ENCODE data around the gene TMPRSS3.

TMPRSS3 gene

DNA sequence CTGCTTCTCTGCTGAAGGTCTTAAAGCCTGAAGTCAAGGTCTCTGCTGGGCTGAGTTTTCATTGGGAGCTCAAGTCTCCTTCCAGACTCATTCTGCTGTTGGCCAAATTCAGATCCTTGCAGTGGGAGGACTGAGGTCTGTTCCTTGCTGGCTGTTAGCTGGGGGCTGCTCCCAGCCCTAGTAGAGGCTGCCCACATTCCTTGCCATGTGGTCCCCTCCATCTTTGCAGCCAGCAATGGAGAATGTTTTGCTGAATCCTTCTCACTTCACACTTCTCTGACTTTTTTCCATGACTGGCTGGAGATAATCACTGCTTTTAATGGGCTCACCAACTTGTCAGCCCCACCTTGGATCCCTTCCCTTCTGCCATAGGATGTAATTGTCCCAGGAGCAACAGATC lies 41.1 kb upstream of the TMPRSS3 start:
- peaks cover 7 to 16% of the 10 kb centered on the region in 2 donors for H3K9me3 ChIP-seq (ENCODE audit: control insufficient read depth in 1 of 2, low read length in 2 of 2)
- no peaks in the 10 kb centered on the region for H3K36me3 ChIP-seq (ENCODE audit: control insufficient read depth in 1 of 2, insufficient read depth in 2 of 2, low read length in 2 of 2)
- no peak overlapping the region for H3K4me3 ChIP-seq (ENCODE audit: low read depth in 1 of 2, low read length in 2 of 2)
- no peaks in the 10 kb centered on the region for H3K4me1 ChIP-seq (ENCODE audit: control insufficient read depth in 1 of 2, insufficient read depth in 2 of 2, low read length in 2 of 2)
- no peak overlapping the region for H3K27ac ChIP-seq (ENCODE audit: low read length)
- H3K27me3 ChIP-seq (ENCODE audit: low read depth, low read length) = no peaks in the 10 kb centered on the region

DNA sequence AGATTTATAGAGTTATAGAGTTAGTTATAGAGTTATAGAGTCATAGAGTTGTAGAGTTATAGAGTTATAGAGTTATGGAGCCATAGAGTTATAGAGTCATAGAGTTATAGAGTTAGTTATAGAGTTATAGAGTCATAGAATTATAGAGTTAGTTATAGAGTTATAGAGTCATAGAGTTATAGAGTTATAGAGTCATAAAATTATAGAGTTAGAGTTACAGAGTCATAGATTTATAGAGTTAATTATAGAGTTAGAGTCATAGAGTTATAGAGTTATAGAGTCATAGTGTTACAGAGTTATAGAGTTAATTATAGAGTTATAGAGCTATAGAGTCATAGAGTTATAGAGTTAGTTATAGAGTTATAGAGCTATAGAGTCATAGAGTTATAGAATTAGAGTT lies 40.0 kb upstream of the TMPRSS3 start:
- Histone ChIP-seq H3K27ac (ENCODE audit: low read length) (no peak overlapping the region), H3K27me3 (ENCODE audit: low read depth, low read length) (no peaks in the 10 kb centered on the region)

DNA sequence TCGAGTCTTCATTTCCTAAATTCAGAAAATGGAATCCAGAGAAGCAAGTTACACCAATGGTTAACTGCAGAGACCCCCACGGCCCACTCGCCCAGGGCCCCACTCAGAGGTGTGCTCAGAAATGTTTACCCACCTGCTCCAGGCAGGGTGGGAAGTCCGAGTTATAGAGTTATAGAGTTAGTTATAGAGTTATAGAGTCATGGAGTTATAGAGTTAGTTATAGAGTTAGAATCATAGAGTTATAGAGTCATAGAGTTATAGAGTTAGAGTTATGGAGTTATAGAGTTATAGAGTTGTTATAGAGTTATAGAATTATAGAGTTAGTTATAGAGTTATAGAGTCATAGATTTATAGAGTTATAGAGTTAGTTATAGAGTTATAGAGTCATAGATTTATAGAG lies 39.5 kb upstream of the TMPRSS3 start:
- H3K27ac ChIP-seq (ENCODE audit: low read length) = no peak overlapping the region
- H3K27me3 ChIP-seq (ENCODE audit: low read depth, low read length) = no peaks in the 10 kb centered on the region
- no peaks in the 10 kb centered on the region for H3K4me1 ChIP-seq (ENCODE audit: control insufficient read depth in 1 of 2, insufficient read depth in 2 of 2, low read length in 2 of 2)
- H3K36me3 ChIP-seq (ENCODE audit: control insufficient read depth in 1 of 2, insufficient read depth in 2 of 2, low read length in 2 of 2) = no peaks in the 10 kb centered on the region
- H3K4me3 ChIP-seq (ENCODE audit: low read depth in 1 of 2, low read length in 2 of 2) = no peak overlapping the region
- peaks cover 7 to 17% of the 10 kb centered on the region in 2 donors for H3K9me3 ChIP-seq (ENCODE audit: control insufficient read depth in 1 of 2, low read length in 2 of 2)

More for the DNA sequence above, 40.0 kb upstream of the TMPRSS3 start:
- Histone ChIP-seq H3K4me1 (ENCODE audit: control insufficient read depth in 1 of 2, insufficient read depth in 2 of 2, low read length in 2 of 2) (no peaks in the 10 kb centered on the region), H3K9me3 (ENCODE audit: control insufficient read depth in 1 of 2, low read length in 2 of 2) (peaks cover 7 to 17% of the 10 kb centered on the region in 2 donors), H3K4me3 (ENCODE audit: low read depth in 1 of 2, low read length in 2 of 2) (no peak overlapping the region), H3K36me3 (ENCODE audit: control insufficient read depth in 1 of 2, insufficient read depth in 2 of 2, low read length in 2 of 2) (no peaks in the 10 kb centered on the region)

DNA sequence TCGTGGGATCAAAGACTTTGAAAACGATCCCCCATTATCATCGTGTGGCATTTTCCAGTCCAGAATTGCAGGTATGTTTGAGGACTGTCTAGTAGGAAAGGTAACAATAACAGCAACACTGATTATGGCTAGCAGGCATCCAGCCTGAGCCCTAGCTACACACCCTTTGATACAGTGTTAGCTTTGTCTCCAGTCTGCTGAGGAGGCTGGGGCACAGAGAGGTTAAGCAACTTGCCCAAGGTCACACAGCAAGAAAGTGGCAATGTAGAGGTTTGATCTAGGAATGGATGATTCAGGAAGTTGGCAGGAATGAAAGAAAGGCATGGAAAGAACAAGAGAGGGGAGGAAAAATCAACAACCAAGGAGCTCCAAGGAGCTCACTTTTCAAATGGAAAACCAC lies 39.0 kb upstream of the TMPRSS3 start:
- H3K27me3 ChIP-seq (ENCODE audit: low read depth, low read length) = no peaks in the 10 kb centered on the region
- no peaks in the 10 kb centered on the region for H3K36me3 ChIP-seq (ENCODE audit: control insufficient read depth in 1 of 2, insufficient read depth in 2 of 2, low read length in 2 of 2)

DNA sequence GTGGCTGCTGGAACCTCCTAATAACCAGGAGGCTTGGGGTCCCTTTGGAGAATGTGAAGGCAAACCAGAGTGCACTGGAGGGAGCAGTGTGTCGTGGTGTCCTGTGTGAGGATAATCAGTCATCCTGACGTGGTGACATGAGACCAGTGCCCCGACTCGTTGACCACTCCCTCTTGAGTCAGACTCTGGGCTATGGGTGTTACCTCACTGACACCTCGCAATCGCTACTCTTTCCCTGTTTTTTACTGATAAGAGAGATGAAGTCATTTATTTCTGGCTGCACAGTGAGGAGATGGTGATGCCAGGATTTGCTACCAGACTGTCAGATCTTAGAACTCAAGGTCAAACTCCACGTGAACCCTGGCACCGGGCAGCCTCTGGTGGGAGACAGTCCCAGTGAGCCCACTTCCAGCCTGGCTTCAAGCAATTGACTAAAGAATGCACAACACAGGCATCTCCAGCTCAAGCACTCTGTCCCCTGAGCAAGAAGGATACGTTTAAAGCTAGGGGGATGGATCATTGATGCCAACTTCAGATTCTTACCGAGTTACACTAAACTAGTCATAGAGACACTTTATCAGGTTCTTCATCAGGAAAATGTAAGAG lies 38.2 kb upstream of the TMPRSS3 start:
- Histone ChIP-seq H3K4me1 (ENCODE audit: control insufficient read depth in 1 of 2, insufficient read depth in 2 of 2, low read length in 2 of 2) (no peaks in the 10 kb centered on the region), H3K9me3 (ENCODE audit: control insufficient read depth in 1 of 2, low read length in 2 of 2) (peaks cover 7 to 17% of the 10 kb centered on the region in 2 donors), H3K4me3 (ENCODE audit: low read depth in 1 of 2, low read length in 2 of 2) (no peak overlapping the region), H3K27ac (ENCODE audit: low read length) (no peak overlapping the region), H3K27me3 (ENCODE audit: low read depth, low read length) (no peaks in the 10 kb centered on the region), H3K36me3 (ENCODE audit: control insufficient read depth in 1 of 2, insufficient read depth in 2 of 2, low read length in 2 of 2) (no peaks in the 10 kb centered on the region)

More for the DNA sequence above, 39.0 kb upstream of the TMPRSS3 start:
- Histone ChIP-seq H3K4me3 (ENCODE audit: low read depth in 1 of 2, low read length in 2 of 2) (no peak overlapping the region), H3K4me1 (ENCODE audit: control insufficient read depth in 1 of 2, insufficient read depth in 2 of 2, low read length in 2 of 2) (no peaks in the 10 kb centered on the region), H3K9me3 (ENCODE audit: control insufficient read depth in 1 of 2, low read length in 2 of 2) (peaks cover 7 to 17% of the 10 kb centered on the region in 2 donors), H3K27ac (ENCODE audit: low read length) (no peak overlapping the region)

GRCh38 chr21:42432695-42433094 lies 36.8 kb upstream of the TMPRSS3 start:
- no peaks in the 10 kb centered on the region for H3K27me3 ChIP-seq (ENCODE audit: low read depth, low read length)
- H3K9me3 ChIP-seq (ENCODE audit: control insufficient read depth in 1 of 2, low read length in 2 of 2) = peaks cover 7 to 17% of the 10 kb centered on the region in 2 donors
- no peak overlapping the region for H3K4me3 ChIP-seq (ENCODE audit: low read depth in 1 of 2, low read length in 2 of 2)
- H3K27ac ChIP-seq (ENCODE audit: low read length) = no peak overlapping the region
- no peaks in the 10 kb centered on the region for H3K4me1 ChIP-seq (ENCODE audit: control insufficient read depth in 1 of 2, insufficient read depth in 2 of 2, low read length in 2 of 2)
- H3K36me3 ChIP-seq (ENCODE audit: control insufficient read depth in 1 of 2, insufficient read depth in 2 of 2, low read length in 2 of 2) = no peaks in the 10 kb centered on the region

DNA sequence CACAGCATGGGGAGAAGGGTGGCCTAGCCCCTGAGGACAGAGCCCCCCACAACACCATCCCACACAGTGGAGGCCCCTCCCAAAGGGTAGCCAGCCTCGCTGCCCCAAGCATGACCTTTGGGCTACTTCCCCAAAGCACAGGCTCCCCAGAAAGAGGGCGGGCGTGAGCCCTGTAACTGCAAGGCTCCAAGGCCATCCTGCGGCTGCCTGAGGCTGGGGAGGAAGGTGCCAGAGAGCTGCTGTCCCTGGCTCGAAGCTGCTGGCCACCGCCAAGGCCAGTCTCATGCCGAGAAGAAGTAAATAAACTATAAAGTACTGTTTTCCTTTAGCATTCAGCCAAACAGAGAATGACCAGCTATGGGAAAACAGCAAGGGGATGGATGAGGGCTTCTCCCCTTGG lies 35.3 kb upstream of the TMPRSS3 start:
- Histone ChIP-seq H3K27me3 (ENCODE audit: low read depth, low read length) (no peaks in the 10 kb centered on the region), H3K4me3 (ENCODE audit: low read depth in 1 of 2, low read length in 2 of 2) (no peak overlapping the region), H3K9me3 (ENCODE audit: control insufficient read depth in 1 of 2, low read length in 2 of 2) (peaks cover 7 to 12% of the 10 kb centered on the region in 2 donors), H3K4me1 (ENCODE audit: control insufficient read depth in 1 of 2, insufficient read depth in 2 of 2, low read length in 2 of 2) (no peaks in the 10 kb centered on the region), H3K27ac (ENCODE audit: low read length) (no peak overlapping the region), H3K36me3 (ENCODE audit: control insufficient read depth in 1 of 2, insufficient read depth in 2 of 2, low read length in 2 of 2) (no peaks in the 10 kb centered on the region)

DNA sequence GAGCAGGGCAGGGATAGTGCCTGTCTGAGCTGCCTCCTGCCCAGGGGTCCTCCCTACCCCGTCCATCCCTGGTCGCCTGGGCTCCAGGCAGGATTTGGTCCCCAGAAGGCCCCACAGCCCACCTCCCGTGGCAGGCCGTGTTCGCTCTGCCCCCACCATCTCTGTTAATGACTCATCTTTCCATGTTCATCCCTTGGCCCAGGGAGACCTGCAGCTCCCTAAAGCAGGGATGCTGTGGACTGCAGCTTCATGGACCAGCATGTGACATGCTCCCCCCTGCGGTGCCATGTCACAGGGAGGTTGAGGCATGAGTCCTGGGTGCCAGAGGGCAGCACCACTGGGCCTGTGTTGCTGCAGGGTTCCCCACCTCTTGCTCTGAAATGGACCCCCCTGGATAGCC lies 34.7 kb upstream of the TMPRSS3 start:
- Histone ChIP-seq H3K27ac (ENCODE audit: low read length) (no peak overlapping the region), H3K36me3 (ENCODE audit: control insufficient read depth in 1 of 2, insufficient read depth in 2 of 2, low read length in 2 of 2) (no peaks in the 10 kb centered on the region), H3K4me3 (ENCODE audit: low read depth in 1 of 2, low read length in 2 of 2) (no peak overlapping the region), H3K4me1 (ENCODE audit: control insufficient read depth in 1 of 2, insufficient read depth in 2 of 2, low read length in 2 of 2) (no peaks in the 10 kb centered on the region), H3K9me3 (ENCODE audit: control insufficient read depth in 1 of 2, low read length in 2 of 2) (peaks cover 7 to 12% of the 10 kb centered on the region in 2 donors), H3K27me3 (ENCODE audit: low read depth, low read length) (no peaks in the 10 kb centered on the region)

- Histone ChIP-seq H3K4me1 (ENCODE audit: control insufficient read depth in 1 of 2, insufficient read depth in 2 of 2, low read length in 2 of 2) (no peaks in the 10 kb centered on the region), H3K27me3 (ENCODE audit: low read depth, low read length) (no peaks in the 10 kb centered on the region), H3K4me3 (ENCODE audit: low read depth in 1 of 2, low read length in 2 of 2) (no peak overlapping the region), H3K9me3 (ENCODE audit: control insufficient read depth in 1 of 2, low read length in 2 of 2) (peaks cover 7 to 12% of the 10 kb centered on the region in 2 donors), H3K36me3 (ENCODE audit: control insufficient read depth in 1 of 2, insufficient read depth in 2 of 2, low read length in 2 of 2) (no peaks in the 10 kb centered on the region), H3K27ac (ENCODE audit: low read length) (no peak overlapping the region)
Observed at GRCh38 chr21:42429856-42430255, 34.0 kb upstream of the TMPRSS3 start.

GRCh38 chr21:42429021-42429420 lies 33.2 kb upstream of the TMPRSS3 start:
- Histone ChIP-seq H3K4me3 (ENCODE audit: low read depth in 1 of 2, low read length in 2 of 2) (no peak overlapping the region), H3K27ac (ENCODE audit: low read length) (no peak overlapping the region), H3K9me3 (ENCODE audit: control insufficient read depth in 1 of 2, low read length in 2 of 2) (peaks cover 7 to 12% of the 10 kb centered on the region in 2 donors), H3K36me3 (ENCODE audit: control insufficient read depth in 1 of 2, insufficient read depth in 2 of 2, low read length in 2 of 2) (no peaks in the 10 kb centered on the region), H3K4me1 (ENCODE audit: control insufficient read depth in 1 of 2, insufficient read depth in 2 of 2, low read length in 2 of 2) (no peaks in the 10 kb centered on the region), H3K27me3 (ENCODE audit: low read depth, low read length) (no peaks in the 10 kb centered on the region)

DNA sequence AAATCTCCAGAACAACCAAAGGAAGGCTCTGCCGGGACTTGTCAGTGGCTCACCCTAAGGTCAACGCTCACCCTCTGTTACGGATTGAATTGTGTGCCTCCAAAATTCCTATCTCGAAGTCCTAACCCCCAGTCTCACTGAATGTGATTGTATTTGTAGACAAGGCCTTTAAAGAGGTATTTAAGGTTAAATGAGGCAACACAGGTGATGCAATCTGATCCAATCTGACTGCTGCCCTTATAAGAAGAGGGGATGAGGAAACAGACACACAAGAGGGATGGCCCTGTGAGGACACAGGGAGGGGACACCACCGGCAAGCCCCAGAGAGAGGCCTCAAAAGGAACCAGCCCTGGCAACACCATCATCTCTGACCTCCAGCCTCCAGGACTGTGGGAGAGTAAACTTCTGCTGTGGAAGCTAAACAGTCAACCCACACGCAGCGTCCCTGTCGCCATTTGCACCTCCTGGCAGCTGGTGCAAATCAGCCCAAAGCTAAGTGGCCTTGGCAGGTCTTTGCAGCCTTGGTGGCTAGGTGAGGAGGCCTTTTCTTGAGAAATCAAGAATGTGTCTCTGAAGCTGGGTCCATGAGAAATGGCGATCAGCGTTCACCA lies 32.1 kb upstream of the TMPRSS3 start:
- Histone ChIP-seq H3K27me3 (ENCODE audit: low read depth, low read length) (no peaks in the 10 kb centered on the region), H3K4me1 (ENCODE audit: control insufficient read depth in 1 of 2, insufficient read depth in 2 of 2, low read length in 2 of 2) (no peaks in the 10 kb centered on the region), H3K4me3 (ENCODE audit: low read depth in 1 of 2, low read length in 2 of 2) (no peak overlapping the region)

More for the DNA sequence above, 32.1 kb upstream of the TMPRSS3 start:
- Histone ChIP-seq H3K9me3 (ENCODE audit: control insufficient read depth in 1 of 2, low read length in 2 of 2) (peaks cover 7 to 9% of the 10 kb centered on the region in 2 donors), H3K36me3 (ENCODE audit: control insufficient read depth in 1 of 2, insufficient read depth in 2 of 2, low read length in 2 of 2) (no peaks in the 10 kb centered on the region), H3K27ac (ENCODE audit: low read length) (no peak overlapping the region)

Measured in muscle layer of duodenum (tissue), 2 donors.